GM21723 (cell line): ENCODE measurements around the gene MYH7.
A peak's percentile ranks its signal among the peaks of the same experiment; 100 is the strongest.
"Not testable (repeated sequence)": the region's sequence is repeated elsewhere in the genome, so short reads cannot be mapped to it uniquely, and the experiment has no call there.

Experiments
- ATAC-seq: cut with Tn5 transposase; IDR thresholded peaks from one replicate; pipeline ENCODE4 v1.9.1; 2021; ENCODE audit warnings: mild to moderate bottlenecking, moderate library complexity; ENCODE audit not compliant: unreplicated experiment

MYH7 gene

GRCh38 chr14:23435543-23436326 lies at the start of gene MYH7:
Gene MYH7 (minus strand): TSS chr14:23435660. CDS start chr14:23433732, 1,928 bp downstream.
- ATAC-seq, result no peak

- no peak for ATAC-seq
Measured at GRCh38 chr14:23483236-23483854, 47.9 kb upstream of the MYH7 start.

GRCh38 chr14:23482823-23483148 lies 47.3 kb upstream of the MYH7 start:
- ATAC-seq, result no peak

GRCh38 chr14:23481979-23482822 lies 46.7 kb upstream of the MYH7 start:
- no peak for ATAC-seq

GRCh38 chr14:23481362-23481970 lies 46.0 kb upstream of the MYH7 start:
- no peak for ATAC-seq

- no peak for ATAC-seq
Measured at GRCh38 chr14:23478109-23478759, 42.8 kb upstream of the MYH7 start.

GRCh38 chr14:23470947-23471346 lies 35.5 kb upstream of the MYH7 start:
- no peak for ATAC-seq

GRCh38 chr14:23469906-23470403 lies 34.5 kb upstream of the MYH7 start:
- ATAC-seq, result peak; percentile 21

GRCh38 chr14:23469127-23469905 lies 33.9 kb upstream of the MYH7 start, which contains the start of gene NGDN:
Gene NGDN (plus strand): TSS chr14:23469703. CDS start chr14:23469716, 13 bp downstream.
- peak; percentile 97 for ATAC-seq

- no peak for ATAC-seq
Measured at GRCh38 chr14:23468704-23469126, 33.3 kb upstream of the MYH7 start.

- no peak for ATAC-seq
Measured at GRCh38 chr14:23465261-23465660, 29.8 kb upstream of the MYH7 start.

GRCh38 chr14:23464700-23465099 lies 29.2 kb upstream of the MYH7 start:
- ATAC-seq, result no peak

GRCh38 chr14:23460960-23461359 lies 25.5 kb upstream of the MYH7 start:
- ATAC-seq, result no peak

GRCh38 chr14:23457587-23458445 lies 22.4 kb upstream of the MYH7 start:
- ATAC-seq, result no peak

GRCh38 chr14:23456883-23457586 lies 21.6 kb upstream of the MYH7 start:
- ATAC-seq, result not testable (repeated sequence)

- ATAC-seq, result no peak
Measured at GRCh38 chr14:23454445-23454856, 19.0 kb upstream of the MYH7 start.

- no peak for ATAC-seq
Measured at GRCh38 chr14:23452237-23452636, 16.8 kb upstream of the MYH7 start.

GRCh38 chr14:23450379-23450778 lies 14.9 kb upstream of the MYH7 start:
- ATAC-seq, result no peak
